GM18517 (cell line): ENCODE measurements around the gene TMEM120A.

Source experiments
- ATAC-seq: cut with Tn5 transposase; IDR thresholded peaks from one replicate; pipeline ENCODE4 v1.9.1; 2021; ENCODE audit warnings: mild to moderate bottlenecking, moderate library complexity; ENCODE audit not compliant: unreplicated experiment

TMEM120A gene

DNA sequence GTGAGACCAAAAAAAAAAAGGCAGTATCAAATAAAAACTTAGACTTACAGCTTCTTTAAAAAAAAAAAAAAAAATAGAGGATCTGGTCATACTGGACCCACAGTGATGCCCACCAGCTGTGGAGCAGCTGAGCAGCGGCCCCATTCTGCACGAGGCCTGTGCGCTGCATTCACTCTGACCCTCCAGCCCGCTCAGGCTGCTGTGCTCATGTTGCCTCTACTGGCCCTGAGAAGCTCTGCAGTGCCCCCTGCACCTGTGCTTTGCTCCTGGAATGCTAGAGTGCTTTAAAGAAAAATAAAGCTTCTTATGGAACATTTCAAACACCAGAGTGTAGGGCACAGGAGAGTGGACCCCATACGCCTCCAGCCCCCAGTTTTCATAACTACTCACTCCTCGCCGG lies 33.2 kb downstream of the TMEM120A start:
- ATAC-seq = no peak

DNA sequence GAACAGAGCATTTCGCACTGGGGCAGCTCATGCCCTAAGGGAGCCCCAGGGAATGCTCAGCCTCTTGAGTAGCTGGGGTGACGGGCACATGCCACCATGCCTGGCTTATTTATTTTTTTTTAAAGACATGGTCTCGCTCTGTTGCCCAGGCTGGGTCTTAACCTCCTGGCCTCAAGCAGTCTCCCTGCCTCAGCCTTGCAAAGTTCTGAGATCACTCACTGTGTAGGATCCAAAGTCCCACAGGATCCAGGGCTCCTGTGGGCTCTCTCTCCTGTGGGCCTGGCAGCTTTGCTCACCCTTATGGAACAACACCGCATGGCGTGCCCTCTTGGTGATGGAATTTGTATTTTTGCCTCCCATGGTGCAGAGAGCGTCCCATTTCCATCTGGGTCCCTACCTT lies 34.0 kb downstream of the TMEM120A start:
- no peak for ATAC-seq

DNA sequence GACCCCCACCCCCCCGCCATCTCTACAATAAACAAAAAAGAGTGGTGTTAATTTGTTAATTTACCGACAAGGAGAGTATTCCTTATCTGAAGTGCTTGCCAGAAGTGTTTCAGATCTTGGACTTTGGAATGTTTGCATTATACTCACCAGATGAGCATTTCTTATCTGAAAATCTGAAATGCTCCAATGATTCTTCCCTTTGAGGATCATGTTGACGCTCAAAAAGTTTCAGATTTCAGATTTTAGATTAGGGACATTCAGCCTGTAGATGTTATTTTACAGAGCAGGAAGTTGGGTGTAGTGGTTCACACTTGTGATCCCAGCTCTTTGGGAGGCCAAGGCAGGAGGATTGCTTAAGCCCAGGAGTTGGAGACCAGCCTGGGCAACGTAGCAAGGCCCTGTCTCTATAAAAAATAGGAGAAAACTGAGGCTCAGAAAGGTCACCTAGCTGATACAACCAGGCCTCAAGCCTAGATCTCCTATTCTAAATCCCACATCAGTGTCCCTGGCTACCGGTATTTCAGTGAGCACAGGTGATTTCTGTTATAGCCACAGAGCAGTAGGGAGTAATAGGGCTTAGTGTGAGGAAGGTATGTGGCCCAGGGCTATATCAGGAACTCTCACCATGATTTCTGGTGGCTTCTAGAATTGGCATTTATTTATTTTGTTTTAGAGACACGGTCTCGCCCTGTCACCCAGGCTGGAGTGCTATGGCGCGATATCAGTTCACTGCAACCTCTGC lies 35.4 kb downstream of the TMEM120A start:
- ATAC-seq = no peak

DNA sequence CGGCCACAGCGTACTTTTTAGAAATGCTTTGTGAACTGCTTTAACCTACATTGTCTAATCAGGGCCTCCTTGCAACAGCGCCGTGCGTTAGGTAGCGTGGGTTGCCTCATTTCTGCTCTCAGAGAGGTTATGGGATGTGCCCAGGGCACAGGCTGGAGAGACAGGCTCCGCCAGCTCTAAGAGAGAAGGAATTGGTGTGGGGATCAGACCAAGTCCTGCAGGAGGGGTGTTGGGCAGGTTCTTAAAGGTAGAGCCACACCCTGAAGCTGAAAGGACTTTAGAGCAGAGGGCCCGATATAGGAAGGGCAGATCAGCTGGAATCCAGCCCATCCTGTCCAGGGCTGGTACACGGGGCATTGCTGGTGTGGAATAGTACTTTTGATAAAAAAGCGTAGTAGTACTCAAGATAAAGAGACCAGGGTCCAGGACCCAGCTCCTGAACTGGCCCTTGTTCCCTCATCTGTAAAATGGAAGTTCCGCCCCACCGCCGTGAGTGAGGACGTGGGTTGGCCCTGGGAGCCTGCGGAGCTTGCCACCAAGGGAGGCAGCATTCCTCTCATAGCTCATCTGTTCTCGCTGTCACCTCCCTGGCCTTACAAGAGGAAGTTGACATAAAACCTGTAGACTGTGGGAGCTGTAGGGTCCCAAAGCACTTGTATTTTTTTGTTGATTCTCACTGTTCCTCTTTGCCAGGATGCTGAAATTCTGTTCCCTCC lies 37.2 kb downstream of the TMEM120A start:
- ATAC-seq = no peak

DNA sequence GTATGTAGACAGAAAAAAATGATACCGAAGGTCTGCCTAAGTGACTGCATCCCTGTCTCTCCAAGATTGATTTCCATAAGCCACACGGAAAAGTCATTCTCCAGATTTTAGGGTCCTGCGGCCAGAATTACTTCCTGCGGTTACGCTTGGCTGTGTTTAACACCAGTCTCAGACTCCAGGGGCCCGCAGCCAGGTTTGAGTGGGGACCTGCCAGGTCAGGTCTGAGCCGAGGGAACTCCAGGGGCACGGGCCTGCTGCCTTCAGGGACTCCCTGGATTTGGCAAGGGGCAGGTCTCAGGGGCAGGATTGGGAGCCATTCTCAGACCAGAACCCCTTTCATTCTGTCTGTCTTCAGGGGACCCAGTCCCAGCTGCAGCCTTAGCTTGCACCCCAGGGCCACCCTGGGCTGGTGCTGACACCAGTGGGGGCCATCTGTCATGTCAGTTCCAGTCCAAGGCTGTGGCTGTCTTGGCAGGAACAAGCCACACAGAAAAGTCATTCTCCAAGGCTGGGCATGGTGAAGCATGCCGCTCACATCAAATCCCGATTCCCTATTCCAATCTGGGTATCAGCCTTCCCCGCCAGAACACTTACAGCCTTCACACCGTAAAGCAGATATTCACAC lies 39.0 kb downstream of the TMEM120A start:
- no peak for ATAC-seq

DNA sequence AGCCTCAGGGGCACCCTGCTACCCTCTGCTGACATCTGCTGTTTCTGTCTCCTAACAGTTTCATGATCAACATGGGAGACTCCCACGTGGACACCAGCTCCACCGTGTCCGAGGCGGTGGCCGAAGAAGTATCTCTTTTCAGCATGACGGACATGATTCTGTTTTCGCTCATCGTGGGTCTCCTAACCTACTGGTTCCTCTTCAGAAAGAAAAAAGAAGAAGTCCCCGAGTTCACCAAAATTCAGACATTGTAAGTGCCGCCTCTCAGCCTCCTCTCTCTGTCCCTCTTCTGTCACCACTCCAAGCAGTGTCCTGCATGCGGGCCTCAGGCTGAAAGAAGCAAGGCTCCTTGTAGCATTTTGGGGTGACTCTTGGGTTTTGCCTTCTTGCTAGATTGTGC lies 40.5 kb downstream of the TMEM120A start:
- no peak for ATAC-seq

DNA sequence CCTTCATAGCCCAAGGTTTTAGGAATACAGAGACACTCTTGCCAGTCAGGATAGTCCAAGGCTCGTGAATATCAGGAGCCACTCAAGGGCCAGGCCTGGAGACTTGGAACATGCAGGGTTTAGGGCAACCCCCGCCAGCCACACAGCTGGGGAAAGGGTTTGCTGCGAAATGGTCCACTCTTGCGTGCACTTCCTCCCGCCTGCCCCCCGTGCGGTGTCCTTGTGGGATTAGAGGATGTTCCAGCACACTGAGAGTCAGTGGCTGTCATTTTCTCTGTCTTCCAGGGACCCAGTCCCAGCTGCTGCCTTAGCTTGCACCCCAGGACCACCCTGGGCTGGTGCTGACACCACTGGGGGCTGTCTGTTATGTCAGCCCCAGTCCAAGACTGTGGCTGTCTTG lies 41.0 kb downstream of the TMEM120A start:
- ATAC-seq = no peak

DNA sequence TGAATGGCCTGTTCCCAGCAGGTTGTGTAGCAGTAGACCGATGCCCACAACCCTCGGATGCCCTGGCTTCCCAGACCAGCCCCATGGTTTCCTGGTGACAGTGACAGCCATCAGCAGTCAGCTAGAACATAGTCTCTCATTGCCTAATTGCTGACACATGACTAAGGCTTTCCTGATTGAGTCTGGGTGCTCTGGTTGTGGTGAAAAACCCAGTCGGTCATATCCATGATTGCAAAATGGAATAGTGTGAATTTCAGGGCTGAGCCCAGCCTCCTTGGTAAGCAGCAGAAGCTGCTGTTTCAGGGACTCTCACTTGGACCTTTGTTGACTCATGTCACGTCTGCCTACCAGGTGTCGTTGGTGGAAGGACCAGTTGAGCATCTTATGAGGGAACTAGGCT lies 42.9 kb downstream of the TMEM120A start:
- no peak for ATAC-seq

DNA sequence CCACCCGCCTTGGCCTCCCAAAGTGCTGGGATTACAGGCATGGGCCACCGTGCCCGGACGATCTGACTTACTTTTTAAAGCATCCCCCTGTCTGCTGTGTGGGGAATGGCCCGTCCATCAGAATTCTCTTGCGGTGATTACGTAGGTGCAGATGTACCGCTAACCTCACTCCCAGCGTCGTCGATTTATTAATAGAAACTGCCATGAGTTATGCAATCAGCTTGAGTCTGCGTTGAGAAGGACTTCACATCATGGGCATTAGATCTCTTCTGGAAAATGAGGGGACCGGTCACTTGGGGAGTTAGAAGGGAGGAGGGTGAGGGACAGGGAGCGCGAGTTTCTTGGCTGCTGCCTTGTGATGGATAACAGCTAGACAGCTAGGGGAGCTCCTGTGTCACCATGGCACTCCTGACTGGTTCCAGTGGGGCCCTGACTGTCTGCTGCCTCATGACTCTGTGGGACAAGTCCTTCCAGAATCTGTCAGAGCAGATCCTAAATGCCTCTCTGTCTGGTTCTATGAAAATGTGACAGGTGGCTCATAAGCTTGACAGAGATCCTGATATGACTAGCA lies 44.2 kb downstream of the TMEM120A start:
- ATAC-seq = no peak

DNA sequence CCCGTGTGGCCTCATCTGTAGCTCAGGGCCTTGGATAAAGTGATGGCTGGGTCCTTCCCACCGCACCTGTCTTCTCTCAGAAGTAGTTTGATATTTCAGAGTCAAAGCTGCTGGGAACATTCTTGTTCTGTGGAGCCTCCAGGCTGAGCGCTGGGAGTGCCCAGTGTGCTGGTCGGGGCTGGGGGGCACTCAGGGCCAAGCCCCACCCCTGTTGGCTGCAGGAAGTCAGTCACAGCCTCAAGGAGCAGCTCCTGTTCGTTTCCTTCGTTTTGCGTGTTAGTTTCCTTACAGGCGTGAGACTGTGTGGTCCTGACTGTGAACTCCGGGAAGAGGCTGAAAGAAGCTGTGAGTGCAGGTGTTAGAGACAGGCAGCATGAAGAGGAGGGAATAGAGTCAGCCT lies 46.2 kb downstream of the TMEM120A start:
- ATAC-seq = no peak

DNA sequence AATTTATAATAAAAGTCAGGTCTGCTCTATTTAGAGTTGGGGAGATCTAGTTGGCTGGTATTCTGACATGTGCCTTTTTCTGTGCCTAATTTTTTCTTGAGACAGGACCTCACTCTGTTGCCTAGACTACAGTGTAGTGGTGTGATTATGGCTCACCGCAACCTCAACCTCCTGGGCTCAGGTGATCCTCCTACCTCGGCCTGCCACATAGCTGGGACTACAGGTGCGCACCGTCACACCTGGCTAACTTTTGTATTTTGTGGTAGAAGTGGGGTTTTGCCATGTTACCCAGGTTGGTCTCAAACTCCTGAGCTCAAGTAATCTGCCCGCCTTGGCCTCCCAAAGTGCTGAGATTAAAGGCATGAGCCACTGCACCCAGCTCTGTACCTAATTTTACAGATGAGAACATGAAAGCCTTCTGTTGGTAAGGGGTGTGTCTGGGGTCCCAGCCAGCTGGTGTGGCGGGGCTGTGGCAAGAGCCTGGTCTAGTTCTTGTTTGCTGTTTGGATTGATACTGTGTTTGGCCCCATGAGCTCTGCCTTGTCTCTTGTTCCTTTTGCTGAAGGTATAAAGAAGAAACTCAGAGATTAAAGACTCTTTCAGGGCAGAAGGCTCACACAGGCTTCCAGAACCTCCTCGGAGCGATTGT lies 48.1 kb downstream of the TMEM120A start:
- ATAC-seq = no peak

DNA sequence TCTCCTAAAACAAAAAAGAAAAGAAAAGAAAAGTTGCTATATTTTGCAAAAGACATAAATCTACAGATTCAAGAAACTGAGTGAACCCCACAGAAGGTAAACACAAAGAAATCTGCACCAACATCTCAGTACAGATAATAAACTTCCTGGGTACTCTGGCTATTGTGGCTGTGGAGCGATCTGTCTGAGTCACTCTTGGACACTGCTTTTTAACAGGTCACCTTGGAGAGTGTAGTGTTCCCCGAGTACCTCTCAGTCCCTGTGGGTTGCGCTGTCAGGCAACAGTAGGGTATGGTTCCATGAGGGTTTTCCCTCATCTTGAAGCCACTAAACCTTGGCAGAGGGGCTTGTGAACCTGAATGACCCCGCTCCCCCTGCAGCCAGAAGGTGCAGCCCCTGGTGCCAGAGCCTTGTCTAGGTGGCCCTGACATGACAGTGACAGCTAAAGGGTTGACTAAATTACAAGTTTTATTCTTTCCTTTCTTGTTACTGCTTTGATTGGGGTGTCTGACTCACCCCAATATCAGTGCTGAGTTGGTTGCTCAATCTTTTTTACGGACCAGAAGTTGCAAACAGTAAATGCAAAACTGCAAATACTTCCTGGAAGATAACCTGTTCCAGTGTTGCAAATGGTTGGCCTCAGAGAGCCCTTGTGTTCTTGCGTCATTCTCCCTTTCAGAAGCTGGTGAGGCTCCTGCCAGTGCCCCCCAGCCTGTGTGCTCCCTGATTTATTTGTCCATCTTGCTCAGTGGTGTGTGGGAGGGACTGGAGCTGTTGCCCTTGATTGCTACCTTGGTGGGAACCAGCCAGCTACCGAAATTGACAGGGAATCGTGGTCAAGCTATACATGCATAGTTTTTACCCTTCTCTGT lies 48.9 kb downstream of the TMEM120A start:
- ATAC-seq = no peak

DNA sequence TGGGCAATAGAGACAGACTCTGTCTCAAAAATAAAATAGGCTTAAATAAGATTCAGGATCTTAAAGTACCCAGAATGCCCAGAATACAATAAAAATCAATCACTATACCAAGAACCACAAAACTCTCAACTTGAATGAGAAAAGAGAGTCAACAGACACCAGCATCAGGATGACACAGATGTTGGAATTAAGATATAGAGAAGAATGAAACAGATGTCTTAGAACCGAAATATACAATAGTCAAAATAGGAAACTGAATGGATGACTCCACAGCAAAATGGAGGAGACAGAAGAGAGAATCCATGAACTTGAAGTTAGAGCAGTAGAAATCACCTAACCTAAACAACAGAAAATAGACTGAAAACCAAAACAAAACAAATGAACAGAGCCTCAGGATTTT lies 49.9 kb downstream of the TMEM120A start:
- ATAC-seq = no peak

DNA sequence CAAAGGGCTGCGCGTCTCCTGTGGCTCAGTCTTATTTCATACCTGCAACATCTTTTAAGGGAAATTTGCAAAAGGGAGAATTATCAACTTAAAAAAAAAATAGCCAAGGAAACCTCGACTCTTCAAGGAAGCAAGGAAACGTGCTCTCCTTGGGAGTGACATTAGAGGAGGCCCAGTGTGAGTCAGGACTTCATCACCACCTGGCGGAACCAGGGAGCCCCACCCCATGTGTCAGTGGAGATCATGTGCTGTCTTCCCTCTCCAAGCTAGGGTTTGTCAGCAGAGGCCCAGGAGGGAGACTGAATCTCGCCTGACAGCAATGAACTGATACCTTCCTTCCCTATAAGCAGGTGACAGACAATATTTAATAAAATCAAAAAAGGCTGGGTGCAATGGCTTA lies 50.5 kb downstream of the TMEM120A start:
- ATAC-seq = no peak

DNA sequence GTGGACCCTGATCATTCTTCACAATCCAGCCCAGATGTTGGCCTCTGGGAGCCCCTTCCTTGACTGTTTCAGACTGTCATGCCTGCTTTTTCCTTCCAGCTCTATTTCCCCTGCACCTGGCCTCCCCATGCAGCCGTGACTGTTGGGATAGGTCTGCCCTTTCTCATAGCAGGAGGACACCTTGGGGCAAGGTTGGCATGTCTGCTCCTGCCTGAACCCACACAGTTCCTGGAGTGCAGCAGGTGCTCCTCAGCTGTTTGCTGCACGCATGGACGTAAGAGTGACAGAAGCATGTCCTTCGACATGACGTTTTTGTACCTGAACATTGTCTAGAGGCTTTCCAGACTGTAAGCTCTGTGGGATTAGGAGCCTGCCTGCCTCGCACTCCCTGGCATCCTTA lies 55.5 kb downstream of the TMEM120A start:
- no peak for ATAC-seq

DNA sequence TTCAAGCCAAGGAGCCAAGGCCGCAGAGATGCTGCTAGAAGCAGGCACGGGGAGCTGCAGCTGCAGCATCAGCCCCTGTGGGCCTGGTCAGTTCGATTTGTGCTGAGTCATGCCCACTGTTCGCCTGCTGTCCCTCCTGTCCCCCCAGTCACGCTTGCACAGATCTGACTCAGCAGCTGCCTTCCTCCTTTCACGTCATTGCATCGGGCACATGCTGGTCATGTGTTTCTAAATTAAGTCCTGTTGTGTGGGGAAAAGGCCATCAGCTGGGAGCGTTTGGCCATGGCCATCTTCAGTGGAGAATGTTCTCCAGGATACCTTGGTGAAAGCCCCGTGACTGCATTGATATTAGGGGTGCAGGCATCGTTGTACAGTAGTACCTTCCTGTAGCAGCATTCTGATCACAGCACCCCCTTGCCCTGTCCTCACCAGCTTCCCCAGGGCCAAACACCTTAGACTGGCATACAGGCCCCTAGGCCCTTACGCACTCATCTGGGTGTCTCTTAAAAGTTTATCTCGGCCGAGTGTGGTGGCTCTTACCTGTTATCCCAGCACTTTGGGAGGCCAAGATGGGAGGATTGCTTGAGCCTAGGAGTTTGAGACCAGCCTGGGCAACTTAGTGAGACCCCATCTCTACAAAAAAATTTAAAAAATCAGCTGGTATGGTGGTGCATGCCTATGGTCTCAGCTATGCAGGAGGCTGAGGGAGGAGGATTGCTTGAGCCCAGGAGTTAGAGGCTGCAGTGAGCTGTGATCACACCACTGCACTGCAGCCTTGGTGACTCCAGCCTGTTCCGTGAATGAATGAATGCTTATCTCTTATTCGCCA lies 56.2 kb downstream of the TMEM120A start:
- no peak for ATAC-seq
